Ovary (tissue), 9 donors: ENCODE data around the gene MPPED1. TPM values are rescaled to one million over a fixed set of nuclear protein-coding genes. Genes with fewer than 3 reads are reported as not detected.

Experiments used
- DNase-seq, 5 donors: peaks; one replicate each; pipeline ENCODE4 v3.0.0-alpha.2; 2019 to 2020
- H3K27ac ChIP-seq, 2 donors: fragments of 200-600 bp; one replicate each; pipeline versions ENCODE4 v1.5.1 to v1.8.0; 2019 to 2022
- H3K27me3 ChIP-seq: fragments of 200-600 bp; one replicate; pipeline ENCODE4 v1.8.0; 2022
- H3K36me3 ChIP-seq: fragments of 200-600 bp; sonication (generic); one replicate; pipeline ENCODE4 v1.5.1; 2019
- H3K4me1 ChIP-seq: one replicate; pipeline ENCODE4 v1.8.1; 2013; ENCODE audit warnings: mild to moderate bottlenecking, moderate library complexity; ENCODE audit not compliant: insufficient read depth
- H3K4me3 ChIP-seq: fragments of 200-600 bp; sonication (generic); one replicate; pipeline ENCODE4 v1.5.1; 2017
- H3K9me3 ChIP-seq, 2 donors: fragments of 200-600 bp in 1 of 2; sonication (generic) in 1 of 2; one replicate each; pipeline versions ENCODE4 v1.5.1 to v1.8.1; 2013 to 2019; ENCODE audit warnings: mild to moderate bottlenecking in 1 of 2, moderate library complexity in 1 of 2
- EP300 ChIP-seq: sonication (generic); formaldehyde crosslinking; IDR thresholded peaks from one replicate; pipeline ENCODE4 v1.6.1; 2017; ENCODE audit warnings: antibody characterized with exemption
- POLR2A ChIP-seq: fragments of 450-650 bp; IDR thresholded peaks from one replicate; pipeline ENCODE4 v1.6.1; 2017; ENCODE audit warnings: antibody characterized with exemption, mild to moderate bottlenecking, moderate library complexity
- WGBS, 3 donors: extraction: QIAGEN DNeasy Blood & Tissue Kit in 1 of 3; methylation state at CpG; one replicate each; pipeline versions ENCODE4 v1.1.5 to v1.1.7; 2013 to 2017; 5-methylcytosine and 5-hydroxymethylcytosine counted together
- intact Hi-C, 4 donors: fragments of 100-400 bp; cut with DNase I; formaldehyde crosslinking; loops; one replicate each; pipeline versions ENCODE4 v1.11.0 to v1.15.1; 2022 to 2023
- polyA plus RNA-seq, 2 donors: library from polyadenylated mRNA; stranded (reverse); fragments of 200-250 nt in 1 of 2; fragments of 350-450 nt in 1 of 2; fragmentation: Illumina TruSeq in 1 of 2; extraction: RNeasy Lipid Tissue Mini Kit (QIAGEN cat#74804) in 1 of 2; gene quantifications; one replicate each; pipeline ENCODE4 v1.2.3, GENCODE V29; 2013 to 2014
- total RNA-seq, 7 donors: library from RNA; depleted of rRNA in 2 of 7; stranded (reverse); fragments of >200 nt in 2 of 7; fragmentation: NEBNext Ultra II Directional in 3 of 7; extraction: Animal tissue kit (Norgen Biotek cat#: 25700) in 3 of 7; gene quantifications; one replicate each; pipeline versions ENCODE4 v1.1.0 to v1.2.4, GENCODE V29; 2016 to 2023
- TF ChIP-seq, protein P1 (sequence below), 3 donors: fragments of 450-650 bp in 2 of 3; fragments of 200-600 bp in 1 of 3; IDR thresholded peaks; one replicate each; pipeline versions ENCODE4 v1.5.1 to v1.8.0; 2016 to 2022; ENCODE audit warnings: antibody characterized with exemption in 3 of 3, mild to moderate bottlenecking in 1 of 3
- donor health status: DM: no; HTN: no; CAD: no; lungs with moderate emphysema.
- donor health status: DM: no; HTN: no; CAD: no.
- donor health status: Bipolar disorder and iron deficiency.
- donor health status: DM: yes; HTN: yes; CAD: no.
- donor health status: DM: no; HTN: no; CAD: no.
- donor health status: DM: yes; HTN: yes; CAD: no.

The MPPED1 gene
- total and polyA plus RNA-seq, 9 donors, result 0.45 to 4.1 (median 2.1) TPM

DNA sequence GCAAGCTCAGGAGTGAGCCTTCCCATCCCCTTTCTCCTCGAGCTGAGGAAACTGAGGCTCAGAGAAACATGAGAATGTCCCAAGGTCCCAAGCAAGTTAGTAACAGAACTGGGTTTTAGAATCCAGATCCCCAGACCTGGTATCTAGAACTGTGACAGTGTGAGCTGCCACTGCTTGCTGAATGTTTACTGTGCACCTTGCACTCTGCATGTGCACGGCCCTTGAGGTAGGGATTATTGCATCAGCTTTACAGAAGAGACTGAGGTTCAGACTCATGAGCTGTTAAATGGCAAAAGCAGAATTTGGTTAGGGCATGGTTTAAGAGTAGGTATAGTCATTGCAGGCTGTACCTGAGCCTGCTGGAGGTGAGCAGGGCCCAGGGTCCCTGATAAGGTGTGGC is 3.8 kb upstream of the MPPED1 start:
- no peak overlapping the region for H3K27ac ChIP-seq
- H3K36me3 ChIP-seq, result no peaks in the 10 kb centered on the region
- 53 to 72% (median 69%) methylated on average over 2 of the region's 2 CpGs for WGBS, 3 donors
- no peak overlapping the region for H3K4me3 ChIP-seq
- TF ChIP-seq, protein P1, sequence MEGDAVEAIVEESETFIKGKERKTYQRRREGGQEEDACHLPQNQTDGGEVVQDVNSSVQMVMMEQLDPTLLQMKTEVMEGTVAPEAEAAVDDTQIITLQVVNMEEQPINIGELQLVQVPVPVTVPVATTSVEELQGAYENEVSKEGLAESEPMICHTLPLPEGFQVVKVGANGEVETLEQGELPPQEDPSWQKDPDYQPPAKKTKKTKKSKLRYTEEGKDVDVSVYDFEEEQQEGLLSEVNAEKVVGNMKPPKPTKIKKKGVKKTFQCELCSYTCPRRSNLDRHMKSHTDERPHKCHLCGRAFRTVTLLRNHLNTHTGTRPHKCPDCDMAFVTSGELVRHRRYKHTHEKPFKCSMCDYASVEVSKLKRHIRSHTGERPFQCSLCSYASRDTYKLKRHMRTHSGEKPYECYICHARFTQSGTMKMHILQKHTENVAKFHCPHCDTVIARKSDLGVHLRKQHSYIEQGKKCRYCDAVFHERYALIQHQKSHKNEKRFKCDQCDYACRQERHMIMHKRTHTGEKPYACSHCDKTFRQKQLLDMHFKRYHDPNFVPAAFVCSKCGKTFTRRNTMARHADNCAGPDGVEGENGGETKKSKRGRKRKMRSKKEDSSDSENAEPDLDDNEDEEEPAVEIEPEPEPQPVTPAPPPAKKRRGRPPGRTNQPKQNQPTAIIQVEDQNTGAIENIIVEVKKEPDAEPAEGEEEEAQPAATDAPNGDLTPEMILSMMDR (IDR thresholded peaks at IDR 0.05), result no peak
- TF ChIP-seq POLR2A, result no peak
- no peak for TF ChIP-seq EP300
- no peaks in the 10 kb centered on the region for H3K9me3 ChIP-seq
- intact Hi-C loops, result loop anchor here in 1 of 4 donors (10.0 kb wide), 1 partner anchor 387 kb away; no protein-coding TSS in a partner anchor
- H3K27me3 ChIP-seq, result no peaks in the 10 kb centered on the region
- DNase-seq, result no peak
- no peaks in the 10 kb centered on the region for H3K4me1 ChIP-seq

DNA sequence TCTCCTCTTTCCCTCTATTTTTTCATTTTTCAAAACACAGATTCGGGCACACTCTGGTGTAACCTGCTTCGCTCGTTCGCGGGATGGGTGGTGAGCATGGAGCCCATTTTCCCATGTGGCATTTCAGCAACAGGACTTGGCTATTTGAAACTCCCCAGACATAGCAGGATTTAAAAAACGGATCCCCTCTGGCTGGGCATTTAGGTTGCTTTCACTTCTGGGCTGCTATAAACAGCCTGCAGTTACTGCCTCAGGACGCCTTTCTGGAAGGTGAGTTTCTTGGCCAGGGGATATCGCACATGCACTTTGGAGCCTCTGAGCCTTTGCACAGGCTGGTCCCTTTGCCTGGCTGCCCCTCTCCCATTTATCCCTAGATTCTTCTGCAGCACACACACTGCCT is 2.8 kb upstream of the MPPED1 start:
- no peak overlapping the region for H3K27ac ChIP-seq
- DNase-seq, result no peak
- H3K4me1 ChIP-seq, result no peaks in the 10 kb centered on the region
- H3K36me3 ChIP-seq, result no peaks in the 10 kb centered on the region
- intact Hi-C loops, result loop anchor here in 1 of 4 donors (10.0 kb wide), 1 partner anchor 386 kb away; no protein-coding TSS in a partner anchor
- no peaks in the 10 kb centered on the region for H3K9me3 ChIP-seq
- H3K27me3 ChIP-seq, result no peaks in the 10 kb centered on the region
- H3K4me3 ChIP-seq, result no peak overlapping the region
- WGBS, 3 donors, result 71 to 81% (median 75%) methylated on average over 8 of the region's 8 CpGs
- TF ChIP-seq, protein P1 (IDR thresholded peaks at IDR 0.05), result no peak
- TF ChIP-seq EP300 (no peak), POLR2A (no peak)

DNA sequence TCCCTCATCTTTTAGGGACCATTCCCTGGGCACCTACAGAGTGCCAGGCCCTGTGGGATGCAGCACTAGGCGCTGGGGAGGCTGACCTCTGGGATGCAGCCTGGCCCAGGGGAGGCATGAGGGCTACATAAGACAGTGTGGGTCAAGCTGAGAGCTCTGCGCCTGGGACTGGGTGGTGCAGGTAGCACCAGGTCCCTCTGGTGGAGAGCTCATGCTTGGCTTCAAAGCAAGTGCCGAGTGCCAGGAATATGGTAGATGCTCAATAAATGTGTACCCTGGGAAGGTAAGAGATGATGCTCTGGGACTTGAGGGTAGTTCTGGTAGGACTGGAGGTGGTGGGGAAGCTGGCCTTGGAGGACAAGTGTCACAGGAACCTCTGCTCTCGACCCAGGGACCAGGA is 2.0 kb upstream of the MPPED1 start:
- no peaks in the 10 kb centered on the region for H3K4me1 ChIP-seq
- H3K36me3 ChIP-seq, result no peaks in the 10 kb centered on the region
- no peaks in the 10 kb centered on the region for H3K27me3 ChIP-seq
- WGBS, 3 donors, result 65 to 77% (median 66%) methylated on average over 4 of the region's 4 CpGs
- no peak overlapping the region for H3K4me3 ChIP-seq
- H3K9me3 ChIP-seq, result no peaks in the 10 kb centered on the region
- H3K27ac ChIP-seq, result no peak overlapping the region
- TF ChIP-seq, protein P1 (IDR thresholded peaks at IDR 0.05), result no peak
- TF ChIP-seq POLR2A, result no peak
- no peak for TF ChIP-seq EP300
- DNase-seq, result no peak
- intact Hi-C loops, result loop anchor here in 2 of 4 donors (10.0 kb wide), 2 partner anchors 385 to 405 kb away; partner anchors contain the start of gene EFCAB6 (in 1 of the 2)

DNA sequence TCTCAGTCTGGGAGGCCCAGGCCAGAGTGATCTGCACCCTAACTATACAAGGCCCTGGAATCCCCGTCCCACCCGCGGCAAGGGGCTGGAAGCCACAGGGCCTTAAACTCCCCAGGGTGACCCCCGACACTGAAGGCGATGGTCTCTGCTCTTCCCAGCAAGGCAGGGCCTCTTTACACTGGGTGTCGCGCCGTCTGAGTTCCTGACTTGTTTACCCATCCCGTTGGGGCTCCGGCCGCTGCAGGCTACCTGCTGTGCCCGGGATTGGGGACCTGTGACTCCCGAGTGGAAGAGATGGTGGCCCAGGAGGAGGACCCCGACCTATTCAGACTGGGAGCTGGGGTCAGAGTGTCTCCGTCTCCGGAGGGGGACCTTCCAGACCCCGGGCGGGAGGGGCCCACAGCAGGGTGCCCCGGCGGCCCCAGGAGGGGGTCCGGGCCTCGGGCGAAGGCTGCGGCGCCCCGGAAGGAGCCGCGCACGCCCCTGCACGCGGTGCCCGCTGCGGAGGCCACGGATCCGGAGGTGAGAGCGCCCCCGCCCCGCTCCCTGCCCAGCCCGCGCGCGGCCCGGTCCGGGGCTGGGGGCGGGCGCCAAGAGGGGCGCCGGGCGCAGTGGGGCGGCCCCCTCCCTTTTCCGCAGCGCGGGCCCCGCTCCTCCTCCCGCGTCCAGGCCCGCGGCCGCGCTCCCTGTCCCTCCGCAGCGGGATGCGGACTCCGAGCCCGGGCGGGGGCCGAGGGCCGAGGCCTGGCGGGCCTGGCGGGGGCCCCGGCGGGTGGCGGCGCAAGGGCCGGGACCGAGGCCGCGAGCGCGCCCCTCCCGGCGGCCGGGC is 560 bp upstream of the MPPED1 start:
- Histone ChIP-seq H3K4me1 (no peaks in the 10 kb centered on the region), H3K36me3 (no peaks in the 10 kb centered on the region), H3K4me3 (no peak overlapping the region), H3K27me3 (no peaks in the 10 kb centered on the region), H3K27ac (peak overlapping the region; percentile 44 to 57), H3K9me3 (no peaks in the 10 kb centered on the region)
- TF ChIP-seq EP300 (no peak), POLR2A (no peak)
- TF ChIP-seq, protein P1 (IDR thresholded peaks at IDR 0.05), result no peak
- 12 to 19% (median 15%) methylated on average over 53 to 83 of the region's 83 CpGs for WGBS, 3 donors
- intact Hi-C loops, result loop anchor here in 1 of 4 donors (10.0 kb wide), 1 partner anchor 404 kb away; the partner anchor contains the start of gene EFCAB6
- peak in 3 of 5 donors; percentile 39 to 52 (median 39) for DNase-seq
